K562 (cell line): ENCODE data around the gene AURKB.

Experiments used
- TGIF2 ChIP-seq: sonication (generic); formaldehyde crosslinking; IDR thresholded peaks from 2 replicates; pipeline ENCODE4 v1.8.1; 2022; ENCODE audit warnings: mild to moderate bottlenecking, missing genetic modification reagents, moderate library complexity
- TF ChIP-seq, protein P1 (sequence below): fragments of 450-650 bp; formaldehyde crosslinking; IDR thresholded peaks from 2 replicates; pipeline ENCODE4 v1.4.0; 2022; ENCODE audit warnings: missing genetic modification characterization
- TF ChIP-seq, protein P2 (sequence below): fragments of 250-450 bp; sonication (Bioruptor Pico); IDR thresholded peaks from 2 replicates; pipeline ENCODE4 v1.8.0; 2021; ENCODE audit warnings: moderate library complexity, mild to moderate bottlenecking, inconsistent platforms

DNA sequence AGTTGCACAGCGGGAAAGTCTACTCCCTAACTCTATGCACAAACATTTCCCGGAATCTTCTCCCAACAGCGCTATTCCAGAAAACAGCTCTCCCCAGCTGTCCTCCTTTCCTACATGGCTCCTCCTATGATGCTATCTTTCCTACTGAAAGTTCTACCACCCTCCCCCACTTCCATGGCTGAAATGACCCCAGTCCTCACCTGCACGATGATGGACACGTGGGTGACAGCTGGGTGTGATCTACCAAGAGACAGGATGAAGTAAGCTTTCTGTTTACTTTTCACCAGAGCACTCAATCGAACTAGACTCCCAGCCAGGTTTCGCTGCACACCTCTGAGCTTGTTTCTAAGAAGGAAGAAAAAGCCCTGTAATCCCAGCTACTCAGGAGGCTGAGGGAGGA, 26.8 kb upstream of the AURKB start:
- no peak for TF ChIP-seq TGIF2 (CRISPR knock-in tag)
- TF ChIP-seq, protein P1, sequence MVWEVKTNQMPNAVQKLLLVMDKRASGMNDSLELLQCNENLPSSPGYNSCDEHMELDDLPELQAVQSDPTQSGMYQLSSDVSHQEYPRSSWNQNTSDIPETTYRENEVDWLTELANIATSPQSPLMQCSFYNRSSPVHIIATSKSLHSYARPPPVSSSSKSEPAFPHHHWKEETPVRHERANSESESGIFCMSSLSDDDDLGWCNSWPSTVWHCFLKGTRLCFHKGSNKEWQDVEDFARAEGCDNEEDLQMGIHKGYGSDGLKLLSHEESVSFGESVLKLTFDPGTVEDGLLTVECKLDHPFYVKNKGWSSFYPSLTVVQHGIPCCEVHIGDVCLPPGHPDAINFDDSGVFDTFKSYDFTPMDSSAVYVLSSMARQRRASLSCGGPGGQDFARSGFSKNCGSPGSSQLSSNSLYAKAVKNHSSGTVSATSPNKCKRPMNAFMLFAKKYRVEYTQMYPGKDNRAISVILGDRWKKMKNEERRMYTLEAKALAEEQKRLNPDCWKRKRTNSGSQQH (CRISPR knock-in tag) = no peak
- TF ChIP-seq, protein P2, sequence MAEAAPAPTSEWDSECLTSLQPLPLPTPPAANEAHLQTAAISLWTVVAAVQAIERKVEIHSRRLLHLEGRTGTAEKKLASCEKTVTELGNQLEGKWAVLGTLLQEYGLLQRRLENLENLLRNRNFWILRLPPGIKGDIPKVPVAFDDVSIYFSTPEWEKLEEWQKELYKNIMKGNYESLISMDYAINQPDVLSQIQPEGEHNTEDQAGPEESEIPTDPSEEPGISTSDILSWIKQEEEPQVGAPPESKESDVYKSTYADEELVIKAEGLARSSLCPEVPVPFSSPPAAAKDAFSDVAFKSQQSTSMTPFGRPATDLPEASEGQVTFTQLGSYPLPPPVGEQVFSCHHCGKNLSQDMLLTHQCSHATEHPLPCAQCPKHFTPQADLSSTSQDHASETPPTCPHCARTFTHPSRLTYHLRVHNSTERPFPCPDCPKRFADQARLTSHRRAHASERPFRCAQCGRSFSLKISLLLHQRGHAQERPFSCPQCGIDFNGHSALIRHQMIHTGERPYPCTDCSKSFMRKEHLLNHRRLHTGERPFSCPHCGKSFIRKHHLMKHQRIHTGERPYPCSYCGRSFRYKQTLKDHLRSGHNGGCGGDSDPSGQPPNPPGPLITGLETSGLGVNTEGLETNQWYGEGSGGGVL (CRISPR knock-in tag) = no peak
